ENCODE measurements around the gene PLB1.

DNA sequence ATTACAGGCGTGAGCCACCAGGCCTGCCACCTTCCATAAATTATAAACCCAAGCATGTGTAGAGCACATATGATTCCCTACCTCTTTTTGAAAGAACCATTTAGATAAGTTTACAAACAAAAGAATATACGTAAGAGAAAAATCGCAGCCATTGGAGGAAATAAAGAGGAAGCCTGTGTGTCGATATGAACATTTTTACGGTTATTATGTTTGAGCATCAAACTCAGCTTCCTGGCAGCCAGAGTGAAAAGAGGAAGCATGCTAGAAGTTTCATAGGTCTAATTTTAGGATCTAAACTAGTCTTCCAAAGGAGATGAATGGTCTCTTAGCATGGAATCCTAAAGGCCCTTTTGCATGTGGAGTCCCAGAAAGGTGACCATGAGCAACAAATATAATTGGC, 104.3 kb downstream of the PLB1 start:
- no peak for TF ChIP-seq POLR2AphosphoS5 (IDR thresholded peaks at IDR 0.05; ENCODE audit: low read depth, low read length)
- no peak for TF ChIP-seq POLR2A (IDR thresholded peaks at IDR 0.05; ENCODE audit: low read depth, low read length)
- no peak for TF ChIP-seq TAF1 (IDR thresholded peaks at IDR 0.05; ENCODE audit: low read depth, low read length)
- no peak for TF ChIP-seq POU2F2 (IDR thresholded peaks at IDR 0.05; ENCODE audit: low read depth, low read length)
- no peak for TF ChIP-seq SPI1 (IDR thresholded peaks at IDR 0.05; ENCODE audit: low read depth, low read length)

Measured in GM12891 (cell line).